Activated T-cell treated with anti-CD3 and anti-CD28 coated beads, Interleukin-2, amount 50 U/mL, for 4 hours (primary cell): ENCODE results near the gene ATG4D. TPM values are rescaled to one million over a fixed set of nuclear protein-coding genes. Genes with fewer than 3 reads are reported as not detected.
"Not testable (repeated sequence)": the region's sequence is repeated elsewhere in the genome, so short reads cannot be mapped to it uniquely, and the experiment has no call there.

Experiments
- ATAC-seq, 2 donors: fragments of 200-7000 bp; cut with Tn5 transposase; one replicate each; pipeline ENCODE4 v1.10.0; 2021
- DNase-seq: peaks from one replicate; pipeline ENCODE4 v3.0.0-alpha.2; 2020
- H3K27me3 Mint-ChIP-seq: one replicate; pipeline ENCODE4 v1.8.0; 2021; ENCODE audit warnings: low read depth, mixed read lengths
- H3K36me3 Mint-ChIP-seq: one replicate; pipeline ENCODE4 v1.8.0; 2022; ENCODE audit warnings: mixed read lengths; ENCODE audit not compliant: insufficient read depth
- H3K4me1 Mint-ChIP-seq: one replicate; pipeline ENCODE4 v1.8.0; 2021; ENCODE audit warnings: low read depth, mixed read lengths
- H3K4me3 Mint-ChIP-seq: one replicate; pipeline ENCODE4 v1.8.0; 2021; ENCODE audit warnings: mild to moderate bottlenecking, moderate library complexity, mixed read lengths
- H3K9me3 Mint-ChIP-seq: one replicate; pipeline ENCODE4 v1.8.0; 2021; ENCODE audit warnings: mixed read lengths
- total RNA-seq, 3 donors: library from RNA; stranded (reverse); gene quantifications; one replicate each; pipeline ENCODE4 v1.2.1, GENCODE V29; 2021

Gene ATG4D
- total RNA-seq, 3 donors from 2014 or later, result 36.3 to 47.1 (median 39.9) TPM

DNA sequence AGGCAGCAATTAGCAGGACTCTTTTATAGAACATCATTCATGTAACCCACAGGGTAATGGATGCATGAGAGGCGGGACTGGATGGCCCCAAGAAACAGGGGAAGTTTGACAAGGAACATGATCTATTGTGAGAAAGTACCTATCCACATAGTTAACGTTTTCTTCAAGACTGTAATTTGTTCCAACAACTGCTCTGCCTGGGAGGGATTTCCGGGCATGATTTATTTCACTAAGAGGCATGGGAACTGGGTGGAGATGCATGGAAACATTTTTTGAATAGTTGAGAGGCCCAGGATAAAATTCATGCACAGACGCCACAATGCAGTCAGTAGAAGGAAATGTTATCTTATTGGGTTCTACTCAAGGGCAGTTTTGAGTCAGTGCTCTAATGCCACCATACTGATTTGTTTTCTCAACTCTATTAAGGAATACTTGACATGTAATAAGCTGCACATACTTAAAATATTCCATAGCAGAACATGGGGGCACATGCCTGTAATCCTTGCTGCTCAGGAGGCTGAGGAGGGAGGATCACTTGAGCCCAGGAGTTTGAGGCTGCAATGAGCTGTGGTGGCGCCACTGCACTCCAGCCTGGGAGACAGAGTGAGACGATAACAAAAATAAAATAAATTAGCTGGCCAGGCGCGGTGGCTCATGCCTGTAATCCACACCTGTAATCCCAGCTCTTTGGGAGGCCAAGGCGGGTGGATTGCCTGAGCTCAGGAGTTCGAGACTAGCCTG, 9.9 kb upstream of the ATG4D start:
- H3K9me3 Mint-ChIP-seq, result no peaks in the 10 kb centered on the region
- peaks cover 17% of the 10 kb centered on the region for H3K27me3 Mint-ChIP-seq
- no peaks in the 10 kb centered on the region for H3K36me3 Mint-ChIP-seq
- DNase-seq (no peak), ATAC-seq (no peak)
- peaks cover under 1% of the 10 kb centered on the region for H3K4me1 Mint-ChIP-seq
- H3K4me3 Mint-ChIP-seq, result no peak overlapping the region

DNA sequence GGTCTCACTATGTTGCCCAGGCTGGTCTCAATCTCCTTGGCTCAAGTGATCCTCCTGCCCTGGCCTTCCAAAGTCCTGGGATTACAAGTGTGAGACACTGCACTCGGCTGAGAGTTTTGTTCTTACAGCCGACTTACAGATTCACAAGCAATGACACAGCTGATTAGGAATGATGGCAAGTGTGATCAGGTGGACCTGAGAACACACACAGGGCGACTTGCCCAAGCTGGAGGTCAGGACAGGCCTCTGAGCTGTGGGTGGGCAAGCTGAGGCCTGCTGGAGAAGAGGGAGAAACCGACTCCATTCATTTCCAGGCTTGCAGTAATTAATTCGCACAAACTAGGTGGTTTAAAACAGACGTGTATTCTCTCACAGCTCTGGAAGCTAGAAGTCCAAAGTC, 8.1 kb upstream of the ATG4D start:
- Mint-ChIP-seq H3K36me3 (no peaks in the 10 kb centered on the region), H3K9me3 (no peaks in the 10 kb centered on the region), H3K4me1 (peaks cover 2% of the 10 kb centered on the region), H3K4me3 (no peak overlapping the region), H3K27me3 (peaks cover 23% of the 10 kb centered on the region)
- ATAC-seq (no peak), DNase-seq (no peak)

DNA sequence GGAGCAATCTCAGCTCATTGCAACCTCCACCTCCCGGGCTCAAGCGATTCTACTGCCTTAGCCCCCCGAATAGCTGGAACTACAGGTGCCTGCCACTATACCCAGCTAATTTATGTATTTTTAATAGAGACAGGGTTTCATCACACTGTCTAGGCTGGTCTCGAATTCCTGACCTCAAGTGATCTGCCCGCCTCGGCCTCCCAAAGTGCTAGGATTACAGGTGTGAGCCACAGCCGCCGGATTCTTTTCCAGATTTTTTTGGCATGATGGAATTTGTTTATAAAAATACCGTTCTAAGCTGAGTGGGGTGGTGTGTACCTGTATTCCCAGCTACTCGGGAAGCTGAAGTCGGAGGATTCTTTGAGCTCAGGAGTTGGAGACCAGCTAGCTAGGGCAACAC, 6.0 kb upstream of the ATG4D start:
- ATAC-seq, result no peak
- Mint-ChIP-seq H3K9me3 (no peaks in the 10 kb centered on the region), H3K4me3 (no peak overlapping the region), H3K36me3 (no peaks in the 10 kb centered on the region), H3K4me1 (peaks cover 2% of the 10 kb centered on the region), H3K27me3 (peaks cover 23% of the 10 kb centered on the region)
- DNase-seq, result no peak

DNA sequence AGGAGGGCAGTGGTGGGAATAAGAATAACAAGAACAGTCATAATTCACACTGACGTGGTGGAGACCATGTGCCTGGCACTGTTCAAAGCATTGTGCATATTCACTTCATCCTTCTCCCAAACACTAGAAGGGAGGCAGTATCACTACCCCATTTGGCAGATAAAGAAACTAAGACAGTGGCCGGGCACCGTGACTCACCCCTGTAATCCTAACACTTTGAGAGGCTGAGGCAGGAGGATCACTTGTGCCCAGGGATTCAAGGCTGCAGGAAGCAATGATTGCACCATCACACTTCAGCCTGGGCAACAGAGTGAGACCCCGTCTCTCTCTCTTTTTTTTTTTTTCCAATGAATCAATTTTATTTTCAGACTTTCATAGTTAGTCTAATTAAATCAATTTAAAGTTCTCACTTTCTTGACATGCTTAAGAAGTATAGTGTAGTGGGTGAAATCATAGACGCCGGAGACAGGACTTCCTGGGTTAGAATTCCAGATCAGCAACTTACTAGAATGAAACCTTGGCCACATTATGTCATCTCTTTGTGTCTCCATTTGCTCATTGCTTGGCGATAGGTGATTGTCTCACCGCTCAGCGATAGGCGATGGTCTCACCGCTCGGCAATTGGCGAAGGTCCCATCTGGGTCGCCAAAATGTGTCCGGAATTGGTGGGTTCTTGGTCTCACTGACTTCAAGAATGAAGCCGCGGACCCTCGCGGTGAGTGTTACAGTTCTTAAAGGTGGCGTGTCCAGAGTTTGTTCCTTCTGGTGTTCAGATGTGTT, 5.3 kb upstream of the ATG4D start:
- ATAC-seq, result no peak
- no peaks in the 10 kb centered on the region for H3K9me3 Mint-ChIP-seq
- H3K4me3 Mint-ChIP-seq, result no peak overlapping the region
- no peaks in the 10 kb centered on the region for H3K36me3 Mint-ChIP-seq
- no peak for DNase-seq
- H3K27me3 Mint-ChIP-seq, result peaks cover 23% of the 10 kb centered on the region
- peaks cover 3% of the 10 kb centered on the region for H3K4me1 Mint-ChIP-seq

DNA sequence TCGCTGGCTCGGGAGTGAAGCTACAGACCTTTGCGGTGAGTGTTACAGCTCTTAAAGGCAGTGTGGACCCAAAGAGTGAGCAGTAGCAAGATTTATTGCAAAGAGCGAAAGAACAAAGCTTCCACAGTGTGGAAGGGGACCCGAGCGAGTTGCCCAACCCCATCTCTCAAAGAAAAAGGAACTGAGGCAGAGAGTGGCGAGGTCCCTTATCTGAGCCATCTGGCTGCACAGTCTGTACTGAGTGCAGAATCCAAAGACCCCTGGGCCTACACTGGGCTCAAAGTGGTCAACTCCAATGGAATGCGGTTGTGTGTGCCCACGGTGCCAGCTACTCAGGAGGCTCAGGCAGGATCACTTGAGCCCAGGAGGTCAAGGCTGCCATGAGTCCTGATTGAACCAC, 4.7 kb upstream of the ATG4D start:
- not testable (repeated sequence) for H3K36me3 Mint-ChIP-seq, H3K9me3 Mint-ChIP-seq, H3K4me1 Mint-ChIP-seq, H3K4me3 Mint-ChIP-seq, DNase-seq, ATAC-seq
- H3K27me3 Mint-ChIP-seq, result peaks cover 23% of the 10 kb centered on the region

DNA sequence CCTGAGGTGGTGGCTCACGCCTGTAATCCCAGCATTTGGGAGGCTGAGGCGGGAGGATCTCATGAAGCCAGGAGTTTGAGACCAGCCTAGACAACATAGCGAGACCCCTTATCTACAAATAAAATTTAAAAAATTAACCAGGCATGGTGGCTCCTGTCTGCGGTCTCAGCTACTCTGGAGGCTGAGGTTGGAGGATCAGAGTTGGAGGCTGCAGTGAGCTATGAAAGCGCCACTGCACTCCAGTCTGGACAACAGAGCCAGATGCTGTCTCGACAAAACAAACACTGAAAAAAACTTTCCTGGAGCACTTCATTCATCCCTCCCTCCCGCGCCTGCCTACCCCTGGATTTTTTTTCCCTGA, 665 bp upstream of the ATG4D start:
- ATAC-seq, result no peak
- DNase-seq, result no peak
- H3K4me3 Mint-ChIP-seq, result peak overlapping the region; percentile 75
- no peaks in the 10 kb centered on the region for H3K9me3 Mint-ChIP-seq
- H3K4me1 Mint-ChIP-seq, result peaks cover 14% of the 10 kb centered on the region
- H3K36me3 Mint-ChIP-seq, result no peaks in the 10 kb centered on the region
- H3K27me3 Mint-ChIP-seq, result peaks cover 13% of the 10 kb centered on the region

DNA sequence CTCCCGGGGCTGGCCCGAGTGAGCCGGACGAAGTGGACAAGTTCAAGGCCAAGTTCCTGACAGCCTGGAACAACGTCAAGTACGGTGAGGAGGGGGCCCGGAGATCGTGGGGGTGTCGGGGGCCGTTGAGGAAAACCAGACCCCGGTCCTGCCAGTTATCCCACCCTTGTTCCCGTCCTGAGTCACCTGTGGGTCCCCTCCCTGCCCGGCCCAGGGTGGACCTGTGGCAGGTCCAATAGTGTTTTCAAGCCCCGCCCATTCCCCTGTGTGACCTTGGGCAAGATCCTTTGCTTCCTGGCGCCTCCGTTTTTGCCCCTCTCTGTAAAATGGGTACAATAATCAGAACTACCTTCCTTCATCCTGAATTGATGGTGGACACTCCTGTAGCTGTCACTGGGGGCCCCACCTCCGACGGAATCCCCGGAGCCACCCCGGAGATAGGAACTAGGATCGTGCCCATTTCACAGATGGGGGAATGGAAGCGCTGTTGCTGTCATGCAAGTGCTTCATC, 593 bp downstream of the ATG4D start:
- Mint-ChIP-seq H3K27me3 (peaks cover 2% of the 10 kb centered on the region), H3K4me1 (peaks cover 13% of the 10 kb centered on the region), H3K4me3 (peak overlapping the region; percentile 89), H3K36me3 (no peaks in the 10 kb centered on the region), H3K9me3 (no peaks in the 10 kb centered on the region)
- DNase-seq (no peak), ATAC-seq (peak; percentile 22 to 32)

DNA sequence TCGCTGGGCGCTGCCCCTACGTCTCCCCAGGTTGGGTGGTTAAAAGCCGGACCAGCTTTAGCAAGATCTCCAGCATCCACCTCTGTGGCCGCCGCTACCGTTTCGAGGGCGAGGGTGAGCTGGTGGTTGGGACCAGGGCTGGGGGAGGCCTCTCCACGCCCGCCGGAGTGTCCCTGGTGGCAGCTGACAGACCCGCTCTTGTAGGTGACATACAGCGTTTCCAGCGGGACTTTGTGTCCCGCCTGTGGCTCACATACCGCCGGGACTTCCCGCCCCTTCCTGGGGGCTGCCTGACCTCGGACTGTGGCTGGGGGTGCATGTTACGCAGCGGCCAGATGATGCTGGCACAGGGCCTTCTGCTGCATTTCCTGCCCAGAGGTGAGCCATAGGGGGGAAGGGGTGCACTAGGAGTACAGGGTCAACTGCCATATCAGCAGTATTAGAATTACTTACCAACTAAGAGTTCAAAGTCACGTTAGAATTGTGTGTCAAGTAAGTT, 1.1 kb downstream of the ATG4D start:
- Mint-ChIP-seq H3K36me3 (no peaks in the 10 kb centered on the region), H3K4me3 (peak overlapping the region; percentile 89), H3K9me3 (no peaks in the 10 kb centered on the region), H3K4me1 (peaks cover 13% of the 10 kb centered on the region), H3K27me3 (peaks cover 2% of the 10 kb centered on the region)
- ATAC-seq (no peak), DNase-seq (no peak)

DNA sequence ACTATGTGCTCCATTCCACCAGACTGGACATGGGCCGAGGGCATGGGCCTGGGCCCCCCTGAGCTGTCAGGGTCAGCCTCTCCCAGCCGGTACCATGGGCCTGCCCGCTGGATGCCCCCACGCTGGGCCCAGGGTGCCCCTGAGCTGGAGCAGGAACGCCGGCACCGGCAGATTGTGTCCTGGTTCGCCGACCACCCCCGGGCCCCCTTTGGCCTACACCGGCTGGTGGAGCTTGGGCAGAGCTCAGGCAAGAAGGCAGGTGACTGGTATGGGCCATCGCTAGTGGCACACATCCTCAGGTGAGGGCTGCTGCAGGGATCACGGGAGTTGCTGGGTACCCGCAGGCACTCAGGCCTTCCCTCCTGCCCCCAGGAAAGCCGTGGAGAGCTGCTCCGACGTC, 3.1 kb downstream of the ATG4D start:
- H3K4me1 Mint-ChIP-seq, result peaks cover 15% of the 10 kb centered on the region

DNA sequence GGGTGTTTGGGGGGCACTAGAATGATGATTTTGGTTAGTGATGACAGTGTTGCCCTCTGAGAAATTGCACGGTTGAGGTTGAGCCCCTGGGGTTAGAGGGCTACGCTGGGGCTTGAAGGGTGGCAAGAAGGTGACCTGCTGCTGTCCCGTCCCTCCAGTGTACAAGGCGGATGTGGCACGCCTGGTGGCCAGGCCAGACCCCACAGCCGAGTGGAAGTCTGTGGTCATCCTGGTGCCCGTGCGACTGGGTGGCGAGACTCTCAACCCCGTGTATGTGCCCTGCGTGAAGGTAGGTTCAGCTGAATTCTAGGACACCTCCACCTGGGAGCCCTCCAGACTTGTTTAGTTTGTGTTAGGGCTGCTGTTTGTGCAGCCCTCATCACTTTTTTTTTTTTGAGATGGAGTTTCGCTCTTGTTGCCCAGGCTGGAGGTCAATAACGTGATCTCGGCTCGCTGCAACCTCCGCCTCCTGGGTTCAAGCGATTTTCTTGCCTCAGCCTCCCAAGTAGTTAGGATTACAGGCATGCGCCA, 5.1 kb downstream of the ATG4D start:
- no peak overlapping the region for H3K4me3 Mint-ChIP-seq
- H3K9me3 Mint-ChIP-seq, result no peaks in the 10 kb centered on the region
- ATAC-seq (no peak), DNase-seq (no peak)
- H3K36me3 Mint-ChIP-seq, result peaks cover 7% of the 10 kb centered on the region
- H3K4me1 Mint-ChIP-seq, result peaks cover 30% of the 10 kb centered on the region
- H3K27me3 Mint-ChIP-seq, result no peaks in the 10 kb centered on the region

More for the DNA sequence above, 3.1 kb downstream of the ATG4D start:
- Mint-ChIP-seq H3K9me3 (no peaks in the 10 kb centered on the region), H3K4me3 (no peak overlapping the region), H3K36me3 (peaks cover 4% of the 10 kb centered on the region), H3K27me3 (no peaks in the 10 kb centered on the region)
- no peak for ATAC-seq
- no peak for DNase-seq

DNA sequence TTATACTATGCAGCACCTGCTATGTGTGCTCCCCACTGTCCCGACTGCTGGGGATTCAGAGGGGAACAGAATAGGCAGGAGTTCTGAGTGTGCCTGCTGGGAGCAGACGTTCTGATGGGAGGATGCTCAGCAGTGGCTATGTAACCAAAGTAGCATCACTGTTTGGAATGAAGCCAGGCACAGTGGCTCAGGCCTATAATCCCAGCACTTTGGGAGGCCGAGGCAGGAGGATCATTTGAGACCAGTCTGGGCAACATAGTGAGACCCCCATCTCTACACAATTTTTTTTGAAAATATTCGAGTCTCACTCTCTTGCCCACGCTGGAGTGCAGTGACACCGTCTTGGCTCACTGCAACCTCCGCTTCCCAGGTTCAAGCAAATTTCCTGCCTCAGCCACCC, 6.0 kb downstream of the ATG4D start:
- no peak for DNase-seq
- Mint-ChIP-seq H3K9me3 (no peaks in the 10 kb centered on the region), H3K36me3 (peaks cover 7% of the 10 kb centered on the region), H3K27me3 (no peaks in the 10 kb centered on the region), H3K4me3 (no peak overlapping the region), H3K4me1 (peaks cover 34% of the 10 kb centered on the region)
- ATAC-seq, result no peak

DNA sequence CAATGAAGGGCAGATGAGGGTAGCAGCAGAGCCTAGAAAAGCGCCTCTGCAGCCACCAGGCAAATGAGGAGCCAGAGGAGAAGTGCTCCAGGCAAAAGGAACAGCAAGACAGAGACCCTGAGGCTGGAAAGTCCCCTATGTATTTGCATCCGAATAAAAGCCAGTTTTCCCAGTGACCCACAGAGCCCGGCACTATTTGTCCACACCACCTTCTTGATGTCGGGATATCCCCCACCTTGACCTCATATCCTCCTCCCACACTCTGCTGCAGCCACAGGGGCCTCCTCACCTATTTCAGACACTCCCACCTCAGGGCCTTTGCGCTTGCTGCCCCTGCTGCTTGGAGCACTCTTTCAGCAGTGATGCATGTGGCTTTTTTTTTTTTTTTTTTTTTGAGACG, 6.6 kb downstream of the ATG4D start:
- no peaks in the 10 kb centered on the region for H3K27me3 Mint-ChIP-seq
- ATAC-seq (no peak), DNase-seq (no peak)
- peaks cover 34% of the 10 kb centered on the region for H3K4me1 Mint-ChIP-seq
- H3K9me3 Mint-ChIP-seq, result no peaks in the 10 kb centered on the region
- H3K36me3 Mint-ChIP-seq, result peaks cover 7% of the 10 kb centered on the region
- no peak overlapping the region for H3K4me3 Mint-ChIP-seq

DNA sequence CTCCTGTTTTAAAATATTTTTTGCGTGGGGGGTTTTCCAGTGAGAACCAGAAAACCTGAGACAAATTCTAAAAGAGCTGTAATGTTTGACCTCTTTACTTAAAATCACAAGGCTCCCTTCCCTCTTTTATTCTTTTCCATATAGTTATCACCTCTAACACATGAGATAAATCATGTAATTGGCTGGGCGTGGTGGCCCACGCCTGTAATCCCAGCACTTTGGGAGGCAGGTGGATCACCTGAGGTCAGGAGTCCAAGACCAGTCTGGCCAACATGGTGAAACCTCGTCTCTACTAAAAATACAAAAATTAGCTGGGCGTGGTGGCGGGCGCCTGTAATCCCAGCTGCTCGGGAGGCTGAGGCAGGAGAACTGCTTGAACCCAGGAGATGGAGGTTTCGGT, 7.3 kb downstream of the ATG4D start:
- H3K27me3 Mint-ChIP-seq, ATAC-seq, H3K4me3 Mint-ChIP-seq, DNase-seq, H3K36me3 Mint-ChIP-seq, H3K9me3 Mint-ChIP-seq: not testable (repeated sequence)
- H3K4me1 Mint-ChIP-seq, result peaks cover 40% of the 10 kb centered on the region

DNA sequence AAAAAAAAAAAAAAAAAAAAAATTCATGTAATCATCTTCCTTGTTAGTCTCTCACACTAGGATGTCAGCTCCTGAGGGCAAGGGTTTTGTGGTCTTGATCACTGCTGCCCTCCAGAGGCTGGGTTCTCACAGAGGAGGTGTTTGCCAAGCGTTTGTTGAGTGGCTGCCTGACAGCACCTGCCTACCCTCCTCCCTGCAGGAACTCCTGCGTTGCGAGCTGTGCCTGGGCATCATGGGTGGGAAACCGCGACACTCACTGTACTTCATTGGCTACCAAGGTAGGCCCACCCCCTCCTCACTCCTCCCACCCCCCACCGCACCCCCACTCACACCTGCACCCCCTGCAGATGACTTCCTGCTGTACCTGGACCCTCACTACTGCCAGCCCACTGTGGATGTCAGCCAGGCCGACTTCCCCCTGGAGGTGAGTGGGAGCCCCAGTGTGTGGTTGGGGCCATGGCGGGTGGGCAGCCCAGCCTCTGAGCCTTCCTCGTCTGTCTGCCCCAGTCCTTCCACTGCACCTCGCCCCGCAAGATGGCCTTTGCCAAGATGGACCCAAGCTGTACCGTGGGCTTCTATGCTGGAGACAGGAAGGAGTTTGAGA, 8.1 kb downstream of the ATG4D start:
- Mint-ChIP-seq H3K9me3 (no peaks in the 10 kb centered on the region), H3K4me1 (peaks cover 41% of the 10 kb centered on the region), H3K27me3 (no peaks in the 10 kb centered on the region), H3K36me3 (peaks cover 9% of the 10 kb centered on the region), H3K4me3 (no peak overlapping the region)
- DNase-seq (no peak), ATAC-seq (peak in 1 of 2 donors; percentile 36)
